IPS-NIHi11 (cell line): ENCODE data around the gene C11orf21.

ENCODE experiments used
- DNase-seq: peaks from one replicate; pipeline ENCODE4 v3.0.0; 2012; ENCODE audit warnings: mixed read lengths, low spot score

Gene C11orf21

GRCh38 chr11:2308713-2309112 lies 7.0 kb upstream of the C11orf21 start:
- DNase-seq, result no peak

DNA sequence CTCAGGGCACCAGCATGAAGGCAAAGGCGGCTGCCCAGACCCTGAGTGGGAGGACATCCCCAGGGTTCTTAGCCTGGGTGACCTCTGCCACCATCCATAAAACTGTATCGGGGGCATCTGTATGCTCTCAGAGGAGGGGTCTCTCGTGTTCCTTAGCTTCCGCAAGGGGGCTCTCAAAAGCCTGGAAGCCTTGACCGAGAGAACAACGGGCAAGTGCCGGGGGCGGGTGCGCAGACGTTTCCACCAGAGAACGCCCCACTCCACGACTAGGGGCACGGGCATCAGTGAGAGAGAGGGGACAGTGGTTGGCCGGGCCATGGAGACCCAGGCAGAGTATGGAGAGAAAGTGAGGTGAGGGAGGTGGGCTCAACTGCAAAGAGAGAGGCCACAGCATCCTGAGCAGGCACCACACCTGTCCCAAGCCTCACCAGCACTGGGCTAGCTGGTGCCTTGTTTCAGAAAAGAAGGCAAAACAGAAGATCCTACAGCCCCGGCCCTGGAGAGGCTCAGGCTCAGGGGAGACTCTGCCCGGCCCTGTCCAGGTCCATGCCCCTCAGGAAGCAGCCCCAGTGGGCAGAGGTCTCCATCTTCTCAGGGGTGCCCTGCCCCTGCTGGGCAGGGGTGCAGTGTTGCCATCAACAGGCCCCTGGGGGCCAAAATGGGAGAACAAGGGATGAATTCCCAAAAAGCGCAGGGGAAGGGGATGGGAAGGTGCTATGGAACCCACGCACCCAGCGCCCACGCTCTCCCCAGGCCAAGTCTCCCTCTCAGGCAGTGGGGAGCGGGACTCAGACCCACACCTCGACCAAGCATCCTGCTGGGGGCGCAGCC lies 6.0 kb upstream of the C11orf21 start:
- DNase-seq, result no peak

GRCh38 chr11:2306877-2307500 lies 5.3 kb upstream of the C11orf21 start:
- DNase-seq, result no peak

GRCh38 chr11:2306452-2306823 lies 4.7 kb upstream of the C11orf21 start:
- DNase-seq, result no peak

DNA sequence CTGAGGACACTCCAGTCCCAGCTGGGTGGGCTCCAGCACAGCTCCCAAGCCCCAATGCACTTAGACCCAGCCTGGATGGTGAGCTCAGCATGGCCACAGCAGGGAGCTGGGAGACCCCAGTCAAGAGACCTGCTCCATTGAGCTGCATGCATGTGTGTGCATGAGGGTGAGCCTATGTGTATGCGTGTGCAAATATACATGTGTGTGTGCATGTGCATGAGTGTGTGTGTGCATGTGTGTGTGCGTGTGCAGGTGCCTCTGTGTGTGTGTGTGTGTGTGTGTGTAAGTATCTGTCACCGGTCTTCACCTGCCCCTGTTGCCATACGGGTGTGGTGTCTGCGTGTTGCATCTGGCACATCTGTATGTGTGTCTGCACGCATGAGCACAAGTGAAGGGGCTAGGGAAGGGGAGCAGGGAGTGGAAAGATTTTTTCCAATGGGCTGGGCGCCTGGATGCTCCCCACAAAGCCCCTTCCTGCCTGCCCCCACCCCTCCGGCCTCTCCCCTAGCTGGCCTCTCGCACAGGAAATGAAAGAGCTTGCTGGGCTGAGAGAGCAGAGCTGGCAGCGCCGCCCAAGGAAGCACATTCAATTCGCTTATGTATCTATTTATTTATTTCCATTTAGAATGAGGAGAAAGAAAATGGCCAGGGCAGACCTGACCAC lies 4.2 kb upstream of the C11orf21 start:
- no peak for DNase-seq

DNA sequence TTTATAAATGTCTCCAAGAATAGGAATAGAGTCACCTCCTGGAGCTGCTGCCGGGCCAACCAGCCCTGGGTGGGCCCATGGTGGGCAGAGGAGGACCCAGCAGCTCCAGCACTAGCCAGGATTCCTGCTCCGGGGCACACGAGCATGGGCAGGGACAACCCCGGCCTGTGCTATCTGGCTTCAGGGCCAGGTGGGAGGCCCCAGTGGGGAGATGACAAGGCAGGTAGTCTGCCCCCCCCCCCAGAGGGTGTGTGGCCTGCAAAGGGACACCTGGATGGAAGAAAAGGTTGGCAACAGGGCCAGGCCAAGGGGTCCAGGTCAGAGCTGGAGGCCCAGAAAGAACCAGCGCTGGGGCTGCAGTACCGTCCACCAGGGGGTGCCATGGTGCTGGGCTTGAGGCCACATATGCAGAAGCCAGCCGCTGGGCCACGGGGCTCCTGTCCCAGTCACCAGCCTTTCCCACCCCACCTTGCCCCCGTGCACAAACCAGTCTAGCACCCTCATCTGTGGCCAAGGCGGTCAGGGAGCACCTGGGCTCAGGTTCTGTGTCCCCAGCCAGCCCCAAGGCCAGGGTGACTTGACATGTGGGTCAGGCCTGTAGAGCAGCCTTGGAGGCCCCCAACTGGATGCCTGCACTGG lies 3.5 kb upstream of the C11orf21 start:
- DNase-seq, result peak; percentile 87

GRCh38 chr11:2304506-2305139 lies 2.9 kb upstream of the C11orf21 start:
- DNase-seq, result no peak

DNA sequence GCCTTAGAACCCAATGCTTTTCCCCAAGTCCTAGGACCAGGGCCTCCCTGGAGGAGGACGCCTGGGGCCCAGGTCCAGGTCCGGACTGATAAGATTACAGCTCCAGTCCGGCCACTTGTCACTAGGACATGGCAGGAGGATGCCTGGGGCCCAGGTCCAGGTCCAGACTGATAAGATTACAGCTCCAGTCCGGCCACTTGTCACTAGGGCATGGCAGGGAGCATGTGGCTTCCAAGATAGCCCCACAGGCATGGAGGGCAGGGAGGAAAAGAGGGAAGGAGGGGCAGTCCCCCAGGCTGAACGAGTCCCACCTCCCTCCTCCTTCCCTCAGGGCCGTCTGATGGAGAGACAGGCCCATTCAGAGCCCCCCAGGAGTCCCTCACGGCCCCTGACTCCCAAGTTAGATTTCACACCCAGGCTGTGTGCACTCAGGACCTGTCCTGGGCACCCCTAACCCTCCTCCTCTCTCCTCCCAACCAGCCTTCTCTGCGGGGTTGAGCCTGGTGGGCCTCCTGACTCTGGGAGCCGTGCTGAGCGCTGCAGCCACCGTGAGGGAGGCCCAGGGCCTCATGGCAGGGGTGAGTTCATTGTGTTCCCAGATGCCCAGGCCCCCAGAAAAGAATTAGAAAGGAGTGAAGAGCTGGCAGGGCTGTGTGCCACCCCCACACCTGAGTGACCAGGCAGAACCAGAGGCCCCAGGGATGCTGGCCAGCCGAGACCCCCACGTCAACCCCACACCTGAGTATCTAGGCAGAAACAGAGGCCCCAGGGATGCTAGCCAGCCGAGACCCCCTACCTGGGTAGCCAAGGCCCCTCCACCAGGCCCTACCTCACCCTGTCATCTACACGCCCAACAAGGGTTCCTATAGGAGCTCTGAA lies 2.1 kb upstream of the C11orf21 start:
- DNase-seq, result no peak

- no peak for DNase-seq
These were observed 1.3 kb upstream of the C11orf21 start for GRCh38 chr11:2302896-2303626.

- DNase-seq, result no peak
These were observed 683 bp upstream of the C11orf21 start for GRCh38 chr11:2302306-2302895.

DNA sequence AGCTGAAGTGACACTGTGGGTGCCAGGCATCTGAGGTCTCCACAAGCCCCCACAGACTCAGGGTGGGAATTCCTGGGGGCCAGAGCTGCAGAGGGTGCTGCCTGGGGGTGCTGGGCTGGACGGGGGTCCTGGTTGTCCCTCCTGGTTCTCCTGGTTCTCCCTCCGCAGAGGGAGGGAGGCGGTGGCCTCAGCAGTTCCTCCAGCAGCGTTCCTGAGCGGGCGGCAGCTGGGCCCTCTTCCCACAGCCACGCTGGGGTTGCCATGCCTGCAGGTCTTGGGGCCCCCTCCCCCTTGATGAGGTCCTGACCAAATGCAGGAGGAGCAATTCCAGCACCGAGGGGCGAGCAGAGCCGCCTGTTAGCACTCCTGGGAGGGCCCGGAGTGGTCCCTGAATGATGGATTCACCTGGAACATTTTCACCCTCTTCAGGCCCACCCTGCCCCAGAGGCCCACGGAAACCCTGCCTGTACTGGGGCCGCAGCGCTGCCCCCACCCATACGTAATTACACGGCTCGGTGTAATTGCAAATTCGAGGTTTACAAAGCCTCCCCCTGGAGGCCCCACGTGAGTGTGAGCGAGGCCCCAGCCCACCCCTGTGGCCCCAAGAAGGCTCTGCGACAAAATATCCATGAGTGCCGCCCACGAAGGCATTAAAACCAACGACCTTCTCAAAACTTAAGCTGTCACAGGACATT lies 635 bp downstream of the C11orf21 start:
- DNase-seq, result no peak

DNA sequence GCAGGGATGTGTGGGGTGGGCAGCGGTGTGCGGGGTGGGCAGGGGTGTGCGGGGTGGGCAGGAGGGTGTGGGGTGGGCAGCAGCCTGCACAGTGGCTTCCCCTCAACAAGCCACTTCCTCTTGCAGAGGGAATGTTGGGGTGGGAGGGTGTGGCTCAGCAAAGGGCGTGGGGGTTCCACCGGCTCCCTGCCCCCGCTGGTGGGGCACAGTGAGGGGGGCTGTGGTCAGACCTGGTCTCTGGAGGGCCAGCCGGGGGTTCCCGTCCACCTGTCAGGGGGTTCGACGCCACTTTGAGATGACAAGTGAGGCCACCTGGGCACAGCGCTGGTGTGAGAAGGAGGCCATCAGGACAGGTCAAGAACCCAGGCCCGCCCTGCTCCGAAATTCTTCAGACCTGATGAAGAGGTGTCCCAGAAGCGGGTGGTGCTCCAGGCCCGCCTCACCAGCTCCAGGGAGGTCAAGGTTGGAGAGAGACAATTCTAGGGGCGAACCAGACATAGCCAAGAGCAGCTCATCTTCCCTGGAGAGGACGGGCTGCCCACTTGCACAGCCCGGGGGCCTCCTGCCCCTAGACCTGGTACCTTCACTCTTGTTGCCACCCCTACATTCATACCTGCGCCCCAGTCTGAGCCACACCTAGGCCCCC lies 1.3 kb downstream of the C11orf21 start:
- DNase-seq, result no peak

DNA sequence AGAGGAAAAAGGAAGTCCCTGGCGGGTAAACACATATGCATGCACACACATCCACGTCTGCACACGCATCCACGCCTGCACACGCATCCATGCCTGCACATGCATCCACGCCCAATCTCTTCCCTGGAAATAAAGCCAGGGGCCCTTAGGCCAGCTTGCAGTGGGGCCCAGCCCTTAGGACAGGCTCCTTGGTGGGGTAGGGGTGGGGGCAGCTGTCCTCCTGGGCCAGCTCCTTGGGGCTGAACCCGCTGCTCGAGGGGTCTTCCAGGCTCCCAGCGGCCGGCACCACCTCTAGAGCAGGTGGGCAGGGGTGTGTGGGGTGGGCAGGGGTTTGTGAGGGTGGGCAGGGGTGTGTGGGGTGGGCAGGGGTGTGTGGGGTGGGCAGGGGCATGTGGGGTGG lies 1.9 kb downstream of the C11orf21 start:
- DNase-seq, result no peak

GRCh38 chr11:2298795-2299761 lies 2.6 kb downstream of the C11orf21 start:
- DNase-seq, result peak; percentile 81

- no peak for DNase-seq
These were observed 3.5 kb downstream of the C11orf21 start for GRCh38 chr11:2298131-2298794.

DNA sequence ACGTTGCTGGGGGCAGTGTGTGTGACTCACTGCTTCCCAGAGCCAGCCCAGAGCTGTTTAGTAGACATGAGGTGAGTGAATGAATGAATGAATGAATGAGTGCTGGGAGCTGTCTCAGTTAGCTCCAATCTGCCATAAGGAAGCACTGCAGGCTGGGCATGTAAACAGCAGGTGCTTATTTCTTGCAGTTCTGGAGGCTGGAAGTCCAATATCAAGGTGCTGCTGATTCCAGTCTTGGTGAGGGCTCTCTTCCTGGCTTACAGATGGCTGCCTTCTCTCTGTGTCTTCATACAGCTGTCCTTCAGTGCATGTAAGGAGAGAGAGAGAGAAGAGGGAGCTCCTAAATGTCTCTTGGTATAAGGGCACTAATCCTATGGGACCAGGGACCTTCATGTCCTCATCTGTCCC lies 4.1 kb downstream of the C11orf21 start:
- no peak for DNase-seq

GRCh38 chr11:2296913-2297622 lies 4.7 kb downstream of the C11orf21 start:
- DNase-seq, result no peak
